ENCODE results near the gene GMCL1. TPM values are rescaled to one million over a fixed set of nuclear protein-coding genes. Genes with fewer than 3 reads are reported as not detected.

Gene GMCL1
- total and polyA plus RNA-seq, 2 of the 13 experiments (the other 11 are each of a cell fraction or from before 2014, with no cell fraction given), result 18.7 to 24.0 TPM

GRCh38 chr2:69781321-69782248 is 47.9 kb upstream of the GMCL1 start (continued):
- TF ChIP-seq, protein P1, sequence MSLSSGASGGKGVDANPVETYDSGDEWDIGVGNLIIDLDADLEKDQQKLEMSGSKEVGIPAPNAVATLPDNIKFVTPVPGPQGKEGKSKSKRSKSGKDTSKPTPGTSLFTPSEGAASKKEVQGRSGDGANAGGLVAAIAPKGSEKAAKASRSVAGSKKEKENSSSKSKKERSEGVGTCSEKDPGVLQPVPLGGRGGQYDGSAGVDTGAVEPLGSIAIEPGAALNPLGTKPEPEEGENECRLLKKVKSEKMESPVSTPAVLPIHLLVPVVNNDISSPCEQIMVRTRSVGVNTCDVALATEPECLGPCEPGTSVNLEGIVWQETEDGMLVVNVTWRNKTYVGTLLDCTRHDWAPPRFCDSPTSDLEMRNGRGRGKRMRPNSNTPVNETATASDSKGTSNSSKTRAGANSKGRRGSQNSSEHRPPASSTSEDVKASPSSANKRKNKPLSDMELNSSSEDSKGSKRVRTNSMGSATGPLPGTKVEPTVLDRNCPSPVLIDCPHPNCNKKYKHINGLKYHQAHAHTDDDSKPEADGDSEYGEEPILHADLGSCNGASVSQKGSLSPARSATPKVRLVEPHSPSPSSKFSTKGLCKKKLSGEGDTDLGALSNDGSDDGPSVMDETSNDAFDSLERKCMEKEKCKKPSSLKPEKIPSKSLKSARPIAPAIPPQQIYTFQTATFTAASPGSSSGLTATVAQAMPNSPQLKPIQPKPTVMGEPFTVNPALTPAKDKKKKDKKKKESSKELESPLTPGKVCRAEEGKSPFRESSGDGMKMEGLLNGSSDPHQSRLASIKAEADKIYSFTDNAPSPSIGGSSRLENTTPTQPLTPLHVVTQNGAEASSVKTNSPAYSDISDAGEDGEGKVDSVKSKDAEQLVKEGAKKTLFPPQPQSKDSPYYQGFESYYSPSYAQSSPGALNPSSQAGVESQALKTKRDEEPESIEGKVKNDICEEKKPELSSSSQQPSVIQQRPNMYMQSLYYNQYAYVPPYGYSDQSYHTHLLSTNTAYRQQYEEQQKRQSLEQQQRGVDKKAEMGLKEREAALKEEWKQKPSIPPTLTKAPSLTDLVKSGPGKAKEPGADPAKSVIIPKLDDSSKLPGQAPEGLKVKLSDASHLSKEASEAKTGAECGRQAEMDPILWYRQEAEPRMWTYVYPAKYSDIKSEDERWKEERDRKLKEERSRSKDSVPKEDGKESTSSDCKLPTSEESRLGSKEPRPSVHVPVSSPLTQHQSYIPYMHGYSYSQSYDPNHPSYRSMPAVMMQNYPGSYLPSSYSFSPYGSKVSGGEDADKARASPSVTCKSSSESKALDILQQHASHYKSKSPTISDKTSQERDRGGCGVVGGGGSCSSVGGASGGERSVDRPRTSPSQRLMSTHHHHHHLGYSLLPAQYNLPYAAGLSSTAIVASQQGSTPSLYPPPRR (CRISPR knock-in tag; IDR thresholded peaks at IDR 0.05; ENCODE audit: borderline replicate concordance), result peak; percentile 96
- TF ChIP-seq SKI (IDR thresholded peaks at IDR 0.05; ENCODE audit: partially characterized antibody) (peak; percentile 98), ZNF589 (CRISPR knock-in tag; conservative IDR thresholded peaks at IDR 0.05) (0 out of 2 replicates have a peak, but pooled peaks have one; percentile 32), CBFB (CRISPR knock-in tag; IDR thresholded peaks at IDR 0.05) (peak; percentile 94), MATR3 (CRISPR knock-in tag; IDR thresholded peaks at IDR 0.05) (no peak), AGO1 (IDR thresholded peaks at IDR 0.05; ENCODE audit: low read depth, low read length, poor library complexity, severe bottlenecking) (no peak), U2AF2 (IDR thresholded peaks at IDR 0.05; ENCODE audit: low read depth, low read length) (no peak), RFXANK (CRISPR knock-in tag; IDR thresholded peaks at IDR 0.05) (peak; percentile 84), ZSCAN29 (CRISPR knock-in tag; conservative IDR thresholded peaks at IDR 0.05) (peak; percentile 84; the same call in 1 of the 2 replicates), MBNL3 (CRISPR knock-in tag; conservative IDR thresholded peaks at IDR 0.05) (no peak), ZNF451 (CRISPR knock-in tag; IDR thresholded peaks at IDR 0.05) (no peak), ZNF749 (CRISPR knock-in tag; IDR thresholded peaks at IDR 0.05; ENCODE audit: borderline replicate concordance) (no peak), PHF5A (CRISPR knock-in tag; IDR thresholded peaks at IDR 0.05; ENCODE audit: low read depth, unreplicated experiment) (peak; percentile 90), ZNF503 (CRISPR knock-in tag; IDR thresholded peaks at IDR 0.05) (peak; percentile 98), ZMAT3 (CRISPR knock-in tag; conservative IDR thresholded peaks at IDR 0.05) (no peak), CBX1 (IDR thresholded peaks at IDR 0.05; ENCODE audit: low read depth) (peak; percentile 60), JUND (CRISPR knock-in tag; IDR thresholded peaks at IDR 0.05) (peak; percentile 80), ZNF333 (CRISPR knock-in tag; IDR thresholded peaks at IDR 0.05; ENCODE audit: borderline replicate concordance) (no peak), NBN (conservative IDR thresholded peaks at IDR 0.05) (no peak), NCOA2 (CRISPR knock-in tag; IDR thresholded peaks at IDR 0.05) (peak; percentile 98)
- TF ChIP-seq, protein P2, sequence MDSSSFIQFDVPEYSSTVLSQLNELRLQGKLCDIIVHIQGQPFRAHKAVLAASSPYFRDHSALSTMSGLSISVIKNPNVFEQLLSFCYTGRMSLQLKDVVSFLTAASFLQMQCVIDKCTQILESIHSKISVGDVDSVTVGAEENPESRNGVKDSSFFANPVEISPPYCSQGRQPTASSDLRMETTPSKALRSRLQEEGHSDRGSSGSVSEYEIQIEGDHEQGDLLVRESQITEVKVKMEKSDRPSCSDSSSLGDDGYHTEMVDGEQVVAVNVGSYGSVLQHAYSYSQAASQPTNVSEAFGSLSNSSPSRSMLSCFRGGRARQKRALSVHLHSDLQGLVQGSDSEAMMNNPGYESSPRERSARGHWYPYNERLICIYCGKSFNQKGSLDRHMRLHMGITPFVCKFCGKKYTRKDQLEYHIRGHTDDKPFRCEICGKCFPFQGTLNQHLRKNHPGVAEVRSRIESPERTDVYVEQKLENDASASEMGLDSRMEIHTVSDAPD (CRISPR knock-in tag; IDR thresholded peaks at IDR 0.05), result peak; percentile 98
